Measurements from ENCODE around the gene OR6C76.
"Not testable (repeated sequence)": the region's sequence is repeated elsewhere in the genome, so short reads cannot be mapped to it uniquely, and the experiment has no call there.

Gene OR6C76

DNA sequence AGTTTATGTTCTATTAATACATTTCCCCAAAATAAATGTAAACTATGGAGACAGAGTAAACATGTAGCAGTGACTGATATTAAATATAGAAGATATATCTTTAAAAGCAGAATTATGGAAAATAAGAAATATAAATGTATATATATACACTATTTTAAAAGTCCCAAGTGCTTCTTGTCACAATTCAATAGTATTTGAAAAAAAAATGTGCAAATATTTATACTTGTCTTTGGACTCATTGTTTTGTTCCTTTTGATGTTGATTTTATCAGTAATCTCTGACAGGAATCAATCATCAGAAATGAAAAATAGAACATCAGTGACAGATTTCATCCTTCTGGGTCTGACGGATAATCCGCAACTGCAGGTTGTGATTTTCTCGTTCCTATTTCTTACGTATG lies at the start of gene OR6C76:
TSS of gene OR6C76 (plus strand) at position 301 of the 400 bp plus-strand sequence. CDS start at position 301, 0 bp downstream.
- DNase-seq, result no peak

DNA sequence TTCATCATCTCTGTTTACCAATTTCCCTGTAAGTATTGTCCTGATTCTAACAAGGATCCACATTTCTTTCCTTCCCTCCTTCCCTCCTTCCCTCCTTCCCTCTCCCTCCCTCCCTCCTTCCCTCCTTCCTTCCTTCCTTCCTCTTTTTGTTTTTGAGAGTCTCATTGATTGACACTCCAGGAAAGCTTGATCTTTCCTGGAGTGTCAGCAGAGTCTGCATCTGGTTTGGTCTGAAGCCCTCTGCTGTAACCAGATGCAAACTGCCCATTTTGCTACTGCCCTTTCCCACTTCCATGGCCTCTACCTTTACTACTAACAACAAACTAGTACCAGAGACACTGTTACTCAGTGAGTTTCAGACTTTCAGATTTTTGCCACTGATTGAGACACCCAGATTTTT lies 40.2 kb upstream of the OR6C76 start:
- no peak for DNase-seq

DNA sequence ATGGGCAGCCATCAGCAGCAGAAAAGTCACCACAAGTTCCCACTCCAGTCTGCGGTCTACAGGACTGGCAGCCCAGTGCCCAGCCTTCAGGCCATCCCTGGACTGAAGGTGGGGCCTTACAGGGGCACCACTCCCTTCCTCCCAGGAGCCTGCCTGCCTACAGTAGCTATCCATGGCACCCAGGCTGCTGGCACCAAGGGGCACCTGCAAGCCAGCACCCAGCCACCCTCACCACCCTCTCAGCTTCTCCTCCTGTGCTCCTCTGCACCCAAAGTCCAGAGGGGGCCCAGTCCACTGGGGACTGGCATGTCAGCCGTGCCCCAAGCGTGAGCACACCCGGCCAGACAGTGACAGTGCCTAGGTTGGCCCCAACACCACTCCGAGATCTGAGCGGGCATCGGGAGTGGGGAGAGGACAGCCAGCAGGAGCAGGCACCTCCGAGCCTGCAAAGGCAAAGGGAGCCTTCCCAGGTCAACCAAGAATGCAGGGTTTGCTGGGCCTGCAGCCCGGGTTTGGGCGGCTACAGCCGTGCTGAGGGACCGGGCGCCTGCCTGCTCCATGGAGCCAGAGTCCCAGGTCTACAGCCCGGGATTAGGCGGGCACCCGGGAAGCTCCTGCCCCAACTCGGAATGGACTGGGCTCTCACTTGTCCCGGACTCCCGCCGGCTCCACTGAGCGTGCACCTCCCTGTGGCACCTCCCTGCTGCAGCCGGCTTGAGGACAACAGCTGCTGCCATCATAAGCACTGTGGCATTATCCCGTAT lies 33.8 kb upstream of the OR6C76 start:
- no peak for DNase-seq

DNA sequence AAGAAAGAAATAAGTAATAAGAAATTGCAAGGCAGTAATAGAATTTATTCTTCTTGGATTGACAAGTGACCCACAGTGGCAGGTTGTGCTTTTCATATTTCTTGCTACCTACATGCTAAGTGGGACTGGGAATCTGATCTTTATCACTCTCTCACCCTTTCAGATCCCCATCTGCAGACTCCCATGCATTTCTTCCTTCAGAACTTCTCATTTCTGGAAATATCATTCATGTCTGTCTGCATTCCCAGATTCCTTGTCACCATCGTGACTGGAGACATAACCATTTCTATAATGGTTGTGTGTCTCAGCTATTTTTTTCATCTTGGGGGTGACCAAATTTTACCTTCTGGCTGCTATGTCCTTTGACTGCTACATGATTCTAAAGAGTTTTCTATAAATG lies 29.7 kb upstream of the OR6C76 start:
- DNase-seq, result no peak

DNA sequence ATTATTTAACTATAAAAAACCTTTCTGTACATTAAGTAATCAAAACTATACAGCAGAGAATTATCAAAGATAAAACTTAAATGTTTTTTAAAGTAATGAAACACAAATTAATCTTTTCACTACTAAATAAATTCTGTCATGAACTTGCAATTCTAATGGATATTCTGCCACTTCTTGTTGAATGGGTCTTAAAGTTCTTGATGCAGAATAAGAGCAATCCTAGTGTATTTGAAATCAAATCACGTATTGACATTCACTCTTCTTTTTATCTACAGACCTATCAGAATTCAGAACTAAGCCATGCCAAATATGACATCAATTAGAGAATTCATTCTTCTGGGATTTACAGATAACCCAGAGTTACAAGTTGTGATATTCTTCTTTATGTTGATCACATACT lies 25.8 kb upstream of the OR6C76 start, which contains the start of gene OR6C65:
TSS of gene OR6C65 (plus strand) at position 301 of the 400 bp plus-strand sequence. CDS start at position 301, 0 bp downstream.
- DNase-seq, result no peak

DNA sequence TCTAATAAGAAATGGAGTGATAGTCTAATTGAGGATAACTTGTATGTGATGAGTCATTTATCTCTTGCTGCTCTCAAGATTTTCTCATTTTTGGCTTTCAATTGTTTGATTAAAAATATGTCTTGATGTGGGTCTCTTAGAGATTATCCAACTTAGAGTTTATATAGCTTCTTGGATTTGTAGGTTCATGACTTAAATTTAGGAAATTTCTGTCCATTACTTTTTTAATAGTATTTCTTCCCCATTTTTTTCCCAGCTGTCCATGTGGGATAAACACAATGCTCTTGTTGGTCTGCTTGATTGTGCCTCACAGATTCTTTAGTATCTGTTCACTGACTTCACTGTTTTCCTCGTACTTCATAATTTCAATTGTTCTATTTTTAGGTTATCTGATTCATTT lies 18.2 kb upstream of the OR6C76 start:
- DNase-seq, result no peak

DNA sequence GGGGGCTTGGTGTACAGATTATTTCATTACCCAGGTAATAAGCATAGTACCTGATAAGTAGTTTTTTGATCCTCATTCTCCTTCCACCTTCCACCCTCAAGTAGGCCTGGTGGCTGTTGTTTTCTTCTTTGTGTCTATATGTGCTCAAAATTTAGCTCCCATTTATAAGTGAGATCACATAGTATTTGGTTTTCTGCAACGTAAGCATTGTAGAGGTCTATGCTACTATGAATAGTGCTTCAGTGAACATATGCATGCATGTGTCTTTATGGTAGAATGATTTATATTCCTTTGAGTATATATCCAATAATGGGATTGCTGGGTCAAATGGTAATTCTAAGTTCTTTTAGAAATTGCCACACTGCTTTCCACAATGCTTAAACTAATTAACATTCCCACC lies 16.9 kb upstream of the OR6C76 start:
- not testable (repeated sequence) for DNase-seq

DNA sequence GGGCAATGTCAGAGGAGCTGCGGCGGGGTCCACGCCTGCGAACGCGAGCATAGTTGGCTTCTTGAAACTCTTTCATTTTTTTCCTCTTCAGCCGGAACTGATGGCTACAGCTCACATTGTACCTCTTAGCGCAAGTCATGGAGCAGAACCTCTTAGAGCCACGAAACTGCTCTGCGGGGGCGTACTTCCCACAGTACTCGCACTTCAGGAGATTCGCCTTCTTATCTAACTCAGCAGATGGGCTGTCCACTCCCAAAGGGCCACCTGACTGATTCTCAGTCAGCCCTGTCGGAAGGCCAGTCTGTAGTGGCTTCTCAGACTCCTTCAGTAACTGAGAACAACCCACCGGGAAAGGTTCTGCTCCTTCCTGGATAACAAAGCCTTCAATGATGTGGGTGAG lies 13.9 kb upstream of the OR6C76 start:
- not testable (repeated sequence) for DNase-seq

DNA sequence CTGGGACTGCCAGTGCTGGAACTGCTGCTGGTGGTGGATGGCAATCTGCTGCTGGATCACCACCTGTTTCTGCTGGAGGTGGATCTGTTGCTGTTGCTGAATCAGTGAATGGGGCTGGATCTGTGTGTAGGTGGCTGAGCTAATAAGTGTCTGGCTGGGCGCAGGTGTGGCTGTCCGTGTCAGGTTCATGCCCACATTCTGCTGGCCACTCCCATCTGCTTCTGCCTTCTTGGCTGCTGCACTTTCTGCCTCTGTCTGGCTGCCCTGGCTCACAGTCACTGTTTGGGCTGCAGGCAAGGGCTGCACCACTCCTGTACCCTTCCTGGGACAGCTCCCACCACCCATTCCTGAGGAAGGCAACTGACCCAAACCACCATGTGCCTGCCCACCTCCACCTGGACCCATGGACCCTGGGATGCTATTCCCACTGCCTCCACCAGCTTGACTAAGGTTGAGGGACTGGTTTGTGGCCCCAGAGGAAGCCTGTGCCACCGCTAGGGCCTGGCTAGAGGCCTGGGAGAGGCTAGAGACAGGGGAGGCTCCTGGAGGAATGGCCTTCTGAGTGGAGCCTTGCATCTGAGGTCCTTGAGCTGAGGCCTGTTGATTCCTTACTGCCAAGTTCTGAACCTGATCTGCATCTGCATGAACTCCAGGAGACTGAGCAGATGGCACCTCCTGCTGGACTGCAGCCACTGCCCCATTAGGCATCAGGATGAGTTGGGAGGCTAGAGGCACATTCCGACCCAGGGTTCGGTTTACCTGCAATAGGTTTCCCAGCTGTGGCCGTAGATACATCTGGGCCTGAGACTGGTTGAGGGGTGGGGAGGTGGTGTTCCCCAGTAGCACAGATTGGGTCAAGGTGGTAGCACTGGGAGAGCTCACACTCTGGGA lies 12.3 kb upstream of the OR6C76 start:
- not testable (repeated sequence) for DNase-seq

DNA sequence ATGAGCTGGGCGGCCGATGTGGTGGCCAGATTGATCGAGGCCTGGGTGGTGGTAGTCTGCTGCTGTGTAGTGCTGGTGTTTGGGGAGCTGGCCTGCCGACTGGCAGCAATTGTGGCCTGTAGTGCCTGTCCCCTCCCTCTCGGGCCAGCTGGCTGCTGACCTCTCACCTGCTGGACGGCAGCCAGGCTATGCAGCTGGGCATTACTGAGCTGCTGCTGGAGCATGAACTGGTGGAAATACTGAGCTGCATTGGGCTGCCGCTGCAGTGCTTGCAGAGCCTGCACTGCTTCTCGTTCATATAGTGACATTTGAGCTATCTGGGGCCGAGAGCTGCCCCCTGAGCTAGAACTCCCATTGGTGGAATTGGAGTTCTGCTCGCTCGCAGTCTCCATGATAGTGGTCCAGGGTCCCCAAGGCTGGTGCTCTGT lies 11.6 kb upstream of the OR6C76 start:
- not testable (repeated sequence) for DNase-seq

DNA sequence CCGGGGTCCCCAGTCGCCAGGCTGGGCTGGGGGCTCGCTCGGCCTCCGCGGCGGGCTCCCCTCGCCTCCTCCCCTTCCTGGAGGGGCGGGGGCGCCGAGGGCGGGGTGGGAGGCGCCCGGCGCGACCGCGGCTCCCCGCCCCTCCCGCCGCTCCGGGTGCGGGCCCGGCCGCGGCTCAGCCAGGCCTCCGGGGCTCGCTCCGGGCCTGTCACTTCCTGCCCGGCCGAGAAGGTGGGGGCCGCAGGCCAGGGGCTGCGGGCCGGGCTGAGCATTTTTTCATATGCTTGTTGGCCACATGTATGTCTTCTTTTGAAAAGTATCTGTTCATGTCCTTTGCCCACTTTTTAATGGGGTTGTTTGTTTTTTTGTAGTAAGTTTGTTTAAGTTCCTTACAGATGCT lies 11.2 kb upstream of the OR6C76 start:
- not testable (repeated sequence) for DNase-seq

DNA sequence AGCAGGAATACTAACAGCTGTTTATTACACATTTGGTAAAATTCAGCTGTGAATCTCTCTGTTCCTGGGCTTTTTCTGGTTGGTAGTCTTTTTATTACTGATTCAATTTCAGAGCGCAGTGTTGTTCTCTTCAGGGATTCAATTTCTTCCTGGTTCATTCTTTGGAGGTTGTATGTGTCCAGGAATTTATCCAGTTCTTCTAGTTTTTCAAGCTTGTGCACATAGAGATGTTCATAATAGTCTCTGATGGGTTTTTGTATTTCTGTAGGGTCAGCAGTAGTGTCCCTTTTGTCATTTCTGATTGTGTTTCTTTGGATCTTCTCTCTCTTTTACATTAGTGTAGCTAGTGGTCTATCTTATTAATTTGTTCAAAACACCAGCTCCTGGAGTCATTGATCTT lies 9.1 kb upstream of the OR6C76 start:
- DNase-seq, result no peak

DNA sequence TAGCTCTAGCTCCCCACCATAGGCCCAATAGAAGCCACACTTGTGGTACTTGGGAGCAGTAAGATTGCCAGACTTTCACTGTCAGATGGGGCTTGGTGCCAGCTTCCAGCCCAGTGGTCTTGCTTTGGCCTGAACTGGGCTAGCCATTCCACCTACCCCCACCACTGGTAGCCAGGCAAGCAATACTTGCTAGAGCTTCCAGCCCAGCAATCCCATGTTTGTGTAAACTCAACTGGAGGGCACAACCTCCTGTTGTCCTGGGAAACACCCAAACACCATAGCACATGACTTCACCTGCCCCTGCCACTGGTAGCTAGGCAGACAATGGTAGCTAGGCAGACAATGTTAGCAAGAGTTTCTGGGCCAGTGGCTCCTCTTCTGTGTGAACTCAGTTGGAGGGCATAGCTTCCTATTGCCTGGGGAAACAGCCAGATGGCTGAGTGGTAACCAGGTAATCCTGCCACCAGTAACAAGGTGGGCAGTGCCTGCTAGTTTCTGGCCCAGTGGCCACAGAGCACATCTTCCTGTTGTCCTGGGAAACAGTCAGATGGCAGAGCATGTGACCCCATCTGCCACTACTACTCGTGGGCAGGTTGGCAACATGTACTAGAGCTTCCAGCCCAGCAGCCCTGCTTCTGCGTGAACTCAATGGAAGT lies 5.6 kb upstream of the OR6C76 start:
- no peak for DNase-seq

DNA sequence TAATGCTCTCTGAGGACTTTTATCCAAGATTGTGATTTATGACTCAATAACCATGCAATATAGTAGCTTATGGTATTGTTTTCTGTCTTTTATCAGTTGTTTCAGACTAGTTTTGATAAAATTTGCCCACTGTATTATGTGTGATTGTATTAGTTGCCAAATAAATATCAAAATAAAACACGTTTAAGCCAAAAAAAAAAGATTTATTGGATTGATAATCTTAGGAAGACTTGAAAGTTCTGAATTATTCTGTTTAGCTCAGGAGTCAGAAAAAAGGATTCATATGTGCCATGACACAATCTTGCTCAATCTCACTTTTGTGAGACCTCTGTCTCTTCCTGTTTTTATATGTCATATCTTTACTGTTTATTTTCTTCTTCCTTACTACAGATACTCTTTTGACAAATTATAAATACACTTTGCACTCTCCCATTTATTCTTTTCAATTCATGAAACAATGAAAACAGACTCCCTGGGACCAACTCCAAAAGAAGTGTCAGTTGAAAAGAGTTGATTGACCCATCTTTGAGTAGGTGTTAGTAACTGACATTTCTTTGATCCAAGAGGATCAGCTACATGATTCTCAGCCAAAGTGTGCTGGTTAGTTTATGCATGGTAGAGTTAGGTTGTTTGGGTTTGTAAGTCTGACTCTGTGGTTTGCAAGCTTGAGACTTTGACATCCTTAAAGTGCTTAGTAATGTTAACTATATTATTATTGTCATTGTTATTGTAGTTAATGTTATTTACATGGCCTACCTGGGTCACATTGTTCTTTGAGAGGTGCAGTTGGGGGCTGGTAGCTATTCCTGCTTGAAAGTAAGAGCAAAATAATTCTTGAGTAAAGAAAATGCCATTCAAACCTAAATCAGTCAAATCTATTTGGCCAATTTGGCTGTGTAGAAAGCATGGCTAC lies 2.5 kb downstream of the OR6C76 start:
- DNase-seq, result no peak

DNA sequence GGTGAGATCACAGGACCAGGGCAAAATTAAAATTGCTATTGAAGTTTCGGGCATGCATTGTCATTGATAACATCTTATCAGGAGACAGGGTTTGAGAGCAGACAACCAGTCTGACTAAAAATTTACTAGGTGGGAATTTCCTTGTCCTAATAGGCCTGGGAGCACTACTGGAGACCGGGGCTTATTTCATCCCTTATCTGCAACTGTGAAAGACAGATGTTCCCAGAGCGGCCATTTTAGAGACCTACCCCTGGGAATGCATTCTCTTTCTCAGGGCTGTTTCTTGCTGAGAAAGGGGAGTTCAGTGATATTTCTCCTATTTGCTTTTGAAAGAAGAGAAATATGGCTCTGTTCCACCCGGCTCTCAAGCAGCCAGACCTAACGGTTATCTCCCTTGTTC lies 15.2 kb downstream of the OR6C76 start:
- DNase-seq, result not testable (repeated sequence)

DNA sequence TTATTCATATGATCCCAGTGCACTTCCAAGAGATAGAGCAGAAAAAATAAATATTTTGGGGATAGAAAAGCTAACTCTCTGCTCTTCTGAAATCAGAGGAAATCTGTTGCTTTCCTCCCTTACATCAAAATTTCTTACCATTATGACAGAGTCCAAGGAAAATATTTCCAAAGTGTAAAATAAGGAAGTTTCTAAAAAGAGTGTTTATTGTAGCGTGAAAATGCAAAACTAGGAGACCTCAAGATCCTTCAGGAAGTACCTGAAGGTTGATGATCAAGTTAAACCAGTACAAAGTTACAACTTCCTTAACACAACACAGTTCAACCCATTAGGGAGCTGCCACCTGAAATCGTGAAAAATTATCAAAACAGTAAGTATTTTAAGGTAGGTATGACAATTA lies 17.7 kb downstream of the OR6C76 start, which contains the start of gene OR6C2:
TSS of gene OR6C2 (plus strand) at position 301 of the 400 bp plus-strand sequence. CDS start 8,138 bp downstream, outside the sequence.
- no peak for DNase-seq

DNA sequence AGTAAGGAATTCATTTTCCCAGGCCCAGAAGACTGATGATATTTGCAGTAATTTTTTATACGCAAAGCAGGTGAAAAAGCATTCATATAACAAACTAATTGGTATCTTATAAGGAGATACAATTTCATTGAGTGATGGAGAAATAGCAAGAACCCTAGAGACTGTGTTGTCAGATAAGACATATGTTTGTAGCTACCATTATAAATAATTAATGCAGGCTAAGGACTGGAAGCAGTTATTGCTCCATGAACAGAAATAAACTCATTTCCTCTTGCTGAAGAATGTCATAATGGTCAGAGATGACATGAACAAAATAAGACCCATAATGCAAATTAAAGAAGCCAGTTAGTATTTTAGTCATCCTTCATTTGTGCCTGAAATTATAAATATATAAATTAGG lies 19.3 kb downstream of the OR6C76 start:
- no peak for DNase-seq

DNA sequence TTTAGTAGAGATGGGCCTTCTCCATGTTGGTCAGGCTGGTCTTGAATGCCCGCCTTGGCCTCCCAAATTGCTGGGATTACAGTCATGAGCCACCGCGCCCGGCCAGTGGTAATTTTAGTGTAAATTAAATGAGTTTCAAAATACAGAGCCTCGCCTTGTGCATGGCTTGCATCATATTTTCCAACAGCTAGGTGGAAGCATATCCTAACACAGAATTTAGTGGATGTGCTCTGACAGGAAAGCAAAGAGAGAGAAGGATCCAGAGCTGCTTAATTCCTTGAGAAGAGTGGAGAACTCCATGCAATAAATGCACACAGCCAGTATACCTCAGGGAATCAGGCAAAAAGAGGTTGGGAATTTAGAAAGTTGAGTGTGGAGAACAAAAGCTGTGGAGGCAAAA lies 20.3 kb downstream of the OR6C76 start:
- no peak for DNase-seq

DNA sequence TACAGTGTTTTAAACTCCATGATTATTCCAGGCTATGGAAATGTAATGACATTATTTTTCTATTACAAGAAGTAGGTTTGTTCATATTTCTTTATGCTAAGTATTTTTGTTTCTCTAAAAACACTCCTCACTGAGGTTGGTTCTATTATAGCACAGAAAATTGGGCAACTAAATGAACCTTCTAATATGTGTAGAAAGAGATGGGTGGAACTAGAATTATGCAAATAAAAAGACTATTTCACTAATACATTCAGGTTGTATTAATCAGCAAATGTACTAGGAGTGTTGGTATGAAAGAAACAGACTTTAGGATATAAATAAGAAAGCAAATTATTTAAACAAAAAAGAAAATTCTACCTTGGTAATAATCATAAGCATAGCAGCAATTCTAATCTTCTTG lies 22.8 kb downstream of the OR6C76 start:
- no peak for DNase-seq

DNA sequence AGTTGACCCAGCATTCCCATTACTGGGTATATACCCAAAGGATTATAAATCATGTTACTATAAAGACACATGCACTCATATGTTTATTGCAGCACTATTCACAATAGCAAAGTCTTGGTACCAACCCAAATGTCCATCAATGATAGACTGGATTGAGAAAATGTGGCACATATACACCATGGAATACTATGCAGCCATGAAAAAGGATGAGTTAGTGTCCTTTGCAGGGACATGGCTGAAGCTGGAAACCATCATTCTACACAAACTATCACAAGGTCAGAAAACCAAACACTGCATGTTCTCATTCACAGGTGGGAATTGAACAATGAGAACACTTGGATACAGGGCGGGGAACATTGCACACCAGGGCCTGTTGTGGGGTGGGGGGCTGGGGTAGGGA lies 38.9 kb downstream of the OR6C76 start:
- DNase-seq, result not testable (repeated sequence)

DNA sequence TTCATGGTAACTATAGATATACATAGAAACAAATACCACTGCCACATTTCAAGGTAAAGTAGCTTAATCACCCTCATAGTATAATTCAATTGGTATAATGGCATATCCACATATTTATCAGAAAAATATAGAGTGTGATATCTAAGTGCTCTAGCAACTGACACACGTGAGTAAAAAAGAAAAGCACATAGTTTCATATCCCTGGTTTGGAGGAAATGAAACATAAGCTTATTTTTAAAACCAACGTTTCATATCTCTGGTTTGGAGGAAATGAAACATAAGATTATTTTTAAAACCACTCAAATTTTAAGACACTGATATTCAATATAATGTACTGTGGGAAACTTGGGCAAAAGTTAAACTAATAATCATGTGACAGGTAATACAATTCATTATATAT lies 41.8 kb downstream of the OR6C76 start:
- no peak for DNase-seq

DNA sequence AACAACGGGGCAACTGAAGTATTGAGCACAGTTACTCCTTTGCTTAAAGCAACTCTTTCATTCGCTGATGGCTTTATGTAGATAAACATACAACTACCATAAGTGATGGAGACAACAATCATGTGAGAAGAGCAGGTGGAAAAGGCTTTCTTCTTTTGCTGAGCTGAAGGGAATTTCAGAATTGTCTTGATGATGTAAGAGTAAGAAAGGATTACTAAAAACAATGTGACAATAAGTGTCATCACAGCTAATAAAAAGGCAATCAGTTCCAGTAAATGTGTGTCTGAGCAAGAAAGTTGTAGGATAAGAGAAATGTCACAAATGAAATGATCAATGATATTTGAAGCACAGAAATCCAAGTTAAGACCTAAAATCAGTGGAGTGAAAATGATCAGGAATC lies 43.2 kb downstream of the OR6C76 start:
- no peak for DNase-seq
